Measurements from ENCODE around the gene ADIPOR1.

ADIPOR1 gene

GRCh38 chr1:202954057-202954745, 3.9 kb downstream of the ADIPOR1 start:
- H3K4me2 ChIP-seq (ENCODE audit: low read length) = no peak overlapping the region
- peaks cover 61% of the 10 kb centered on the region for H4K20me1 ChIP-seq (ENCODE audit: insufficient read depth, low read length)
- TF ChIP-seq EZH2phosphoT487 (IDR thresholded peaks at IDR 0.05; ENCODE audit: low read depth) (no peak), CTCF (IDR thresholded peaks at IDR 0.05; ENCODE audit: low read depth, low read length) (no peak)
- H3K4me1 ChIP-seq (ENCODE audit: low read length) = peaks cover 14% of the 10 kb centered on the region
- no peak overlapping the region for H2AFZ ChIP-seq (ENCODE audit: low read depth, low read length)
- H3K79me2 ChIP-seq (ENCODE audit: low read length) = peaks cover 73% of the 10 kb centered on the region
- no peak overlapping the region for H3K9ac ChIP-seq (ENCODE audit: low read length)
- H3K27ac ChIP-seq (ENCODE audit: low read length) = no peak overlapping the region
- no peak overlapping the region for H3K4me3 ChIP-seq (ENCODE audit: low read length)
- peaks cover 16% of the 10 kb centered on the region for H3K36me3 ChIP-seq (replicated peaks; ENCODE audit: low read depth, low read length)
- no peaks in the 10 kb centered on the region for H3K27me3 ChIP-seq (ENCODE audit: low read depth, low read length)
- H3K9me3 ChIP-seq (ENCODE audit: insufficient read depth, low read length) = no peaks in the 10 kb centered on the region

- peaks cover 17% of the 10 kb centered on the region for H3K36me3 ChIP-seq (replicated peaks; ENCODE audit: low read depth, low read length)
- H3K9ac ChIP-seq (ENCODE audit: low read length) = no peak overlapping the region
- H3K9me3 ChIP-seq (ENCODE audit: insufficient read depth, low read length) = no peaks in the 10 kb centered on the region
- no peak for TF ChIP-seq CTCF (IDR thresholded peaks at IDR 0.05; ENCODE audit: low read depth, low read length)
- no peak for TF ChIP-seq EZH2phosphoT487 (IDR thresholded peaks at IDR 0.05; ENCODE audit: low read depth)
- no peak overlapping the region for H2AFZ ChIP-seq (ENCODE audit: low read depth, low read length)
- peaks cover 61% of the 10 kb centered on the region for H4K20me1 ChIP-seq (ENCODE audit: insufficient read depth, low read length)
- no peak overlapping the region for H3K27ac ChIP-seq (ENCODE audit: low read length)
- H3K4me3 ChIP-seq (ENCODE audit: low read length) = no peak overlapping the region
- H3K79me2 ChIP-seq (ENCODE audit: low read length) = peaks cover 73% of the 10 kb centered on the region
- no peaks in the 10 kb centered on the region for H3K27me3 ChIP-seq (ENCODE audit: low read depth, low read length)
- peaks cover 9% of the 10 kb centered on the region for H3K4me1 ChIP-seq (ENCODE audit: low read length)
- H3K4me2 ChIP-seq (ENCODE audit: low read length) = no peak overlapping the region
Measured at GRCh38 chr1:202953392-202953791, 4.7 kb downstream of the ADIPOR1 start.

DNA sequence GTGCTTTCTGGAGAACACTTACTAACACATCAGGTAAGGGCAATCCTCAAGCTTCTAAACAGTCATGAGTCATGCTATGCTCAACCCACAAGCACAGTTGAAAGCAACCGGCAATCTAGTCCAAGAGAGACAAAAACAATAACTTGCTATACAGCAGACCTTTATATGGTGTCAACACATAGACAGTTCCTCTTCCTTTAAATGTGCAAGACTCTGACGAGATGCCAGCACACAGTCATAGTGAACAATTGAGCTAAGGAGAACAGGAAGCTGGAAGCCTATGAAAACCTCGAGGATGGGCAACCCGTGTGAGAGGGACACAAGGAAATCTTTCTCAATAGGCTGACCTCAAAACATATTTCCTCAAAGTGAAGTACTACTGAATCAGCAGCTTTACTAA, 5.3 kb downstream of the ADIPOR1 start:
- Histone ChIP-seq H4K20me1 (ENCODE audit: insufficient read depth, low read length) (peaks cover 61% of the 10 kb centered on the region), H3K27ac (ENCODE audit: low read length) (no peak overlapping the region), H3K9ac (ENCODE audit: low read length) (no peak overlapping the region), H3K36me3 (replicated peaks; ENCODE audit: low read depth, low read length) (peaks cover 23% of the 10 kb centered on the region), H3K9me3 (ENCODE audit: insufficient read depth, low read length) (no peaks in the 10 kb centered on the region), H3K4me3 (ENCODE audit: low read length) (no peak overlapping the region), H3K4me1 (ENCODE audit: low read length) (peaks cover 9% of the 10 kb centered on the region), H3K27me3 (ENCODE audit: low read depth, low read length) (no peaks in the 10 kb centered on the region), H3K79me2 (ENCODE audit: low read length) (peaks cover 71% of the 10 kb centered on the region), H3K4me2 (ENCODE audit: low read length) (no peak overlapping the region), H2AFZ (ENCODE audit: low read depth, low read length) (no peak overlapping the region)
- no peak for TF ChIP-seq EZH2phosphoT487 (IDR thresholded peaks at IDR 0.05; ENCODE audit: low read depth)
- no peak for TF ChIP-seq CTCF (IDR thresholded peaks at IDR 0.05; ENCODE audit: low read depth, low read length)

DNA sequence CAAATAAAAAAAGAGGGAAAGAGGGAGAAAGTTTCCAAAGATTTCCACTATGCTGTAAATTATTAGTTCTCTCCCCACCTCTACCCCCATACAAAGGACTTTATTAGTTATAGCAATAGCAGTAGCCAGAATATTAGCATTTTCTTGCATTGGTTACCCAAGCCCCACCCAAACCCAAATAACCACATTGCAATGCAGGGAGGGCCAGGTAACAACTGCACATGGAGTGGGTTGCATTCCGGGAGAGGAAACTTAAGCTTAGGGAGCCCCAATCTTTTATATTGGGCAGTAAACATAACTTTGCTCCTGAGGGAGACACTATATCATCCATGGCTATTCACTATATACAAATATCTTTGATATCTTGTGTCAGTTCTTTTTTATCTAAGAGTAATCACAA, 6.0 kb downstream of the ADIPOR1 start:
- Histone ChIP-seq H3K9ac (ENCODE audit: low read length) (no peak overlapping the region), H3K27ac (ENCODE audit: low read length) (no peak overlapping the region), H4K20me1 (ENCODE audit: insufficient read depth, low read length) (peaks cover 55% of the 10 kb centered on the region), H3K36me3 (replicated peaks; ENCODE audit: low read depth, low read length) (peaks cover 23% of the 10 kb centered on the region), H3K9me3 (ENCODE audit: insufficient read depth, low read length) (no peaks in the 10 kb centered on the region), H3K79me2 (ENCODE audit: low read length) (peaks cover 63% of the 10 kb centered on the region), H3K27me3 (ENCODE audit: low read depth, low read length) (no peaks in the 10 kb centered on the region), H3K4me1 (ENCODE audit: low read length) (peaks cover 7% of the 10 kb centered on the region), H2AFZ (ENCODE audit: low read depth, low read length) (no peak overlapping the region), H3K4me3 (ENCODE audit: low read length) (no peak overlapping the region), H3K4me2 (ENCODE audit: low read length) (no peak overlapping the region)
- TF ChIP-seq CTCF (IDR thresholded peaks at IDR 0.05; ENCODE audit: low read depth, low read length) (no peak), EZH2phosphoT487 (IDR thresholded peaks at IDR 0.05; ENCODE audit: low read depth) (no peak)
